Astrocyte (in vitro differentiated cells and primary cell): Measurements from ENCODE around the gene BCL2. TPM values are rescaled to one million over a fixed set of nuclear protein-coding genes. Genes with fewer than 3 reads are reported as not detected.

ENCODE experiments used
- DNase-seq: peaks from one replicate; pipeline ENCODE4 v3.0.0-alpha.2; 2010; ENCODE audit warnings: low read depth
- FAIRE-seq: peaks from 2 replicates; lab custom pipeline; 2011; peaks lifted over from hg19 to GRCh38; lab: Jason Lieb, UNC
- H2AFZ ChIP-seq: 2 replicates; pipeline ENCODE4 v1.6.0; 2012; ENCODE audit warnings: low read depth, low read length, inconsistent platforms
- H3K27ac ChIP-seq: 2 replicates; pipeline ENCODE4 v1.5.1; 2011; ENCODE audit warnings: low read depth, low read length, inconsistent platforms
- H3K27me3 ChIP-seq: 2 replicates; pipeline ENCODE4 v1.6.0; 2011; ENCODE audit warnings: low read length, inconsistent platforms; ENCODE audit not compliant: insufficient read depth
- H3K36me3 ChIP-seq: 2 replicates; pipeline ENCODE4 v1.5.1; 2011; ENCODE audit warnings: low read length, inconsistent platforms; ENCODE audit not compliant: insufficient read depth
- H3K4me1 ChIP-seq: 2 replicates; pipeline ENCODE4 v1.5.1; 2011; ENCODE audit warnings: low read length, inconsistent platforms; ENCODE audit not compliant: insufficient read depth
- H3K4me2 ChIP-seq: 2 replicates; pipeline ENCODE4 v1.6.0; 2012; ENCODE audit warnings: low read length, inconsistent platforms
- H3K4me3 ChIP-seq: 2 replicates; pipeline ENCODE4 v1.5.1; 2011; ENCODE audit warnings: low read depth, mild to moderate bottlenecking, low read length, inconsistent platforms; ENCODE audit not compliant: insufficient read depth
- H3K79me2 ChIP-seq: 2 replicates; pipeline ENCODE4 v1.6.0; 2012; ENCODE audit warnings: mild to moderate bottlenecking, low read length, inconsistent platforms; ENCODE audit not compliant: insufficient read depth
- H3K9ac ChIP-seq: 2 replicates; pipeline ENCODE4 v1.6.0; 2012; ENCODE audit warnings: mild to moderate bottlenecking, low read length, inconsistent platforms
- H3K9me3 ChIP-seq: 2 replicates; pipeline ENCODE4 v1.5.1; 2012; ENCODE audit warnings: low read depth, mild to moderate bottlenecking, low read length, inconsistent platforms; ENCODE audit not compliant: insufficient read depth
- H4K20me1 ChIP-seq: 2 replicates; pipeline ENCODE4 v1.6.0; 2012; ENCODE audit warnings: low read length, inconsistent platforms; ENCODE audit not compliant: insufficient read depth
- H3K27ac Mint-ChIP-seq: one replicate; pipeline ENCODE4 v1.8.0; 2021; ENCODE audit warnings: mild to moderate bottlenecking, mixed read lengths; ENCODE audit not compliant: unreplicated experiment
- H3K27me3 Mint-ChIP-seq: one replicate; pipeline ENCODE4 v1.8.0; 2021; ENCODE audit warnings: low read depth, mixed read lengths; ENCODE audit not compliant: unreplicated experiment
- H3K36me3 Mint-ChIP-seq: one replicate; pipeline ENCODE4 v1.8.0; 2021; ENCODE audit warnings: low read depth, mixed read lengths; ENCODE audit not compliant: unreplicated experiment
- H3K4me1 Mint-ChIP-seq: one replicate; pipeline ENCODE4 v1.8.0; 2021; ENCODE audit warnings: low read depth, mixed read lengths; ENCODE audit not compliant: unreplicated experiment
- H3K4me3 Mint-ChIP-seq: one replicate; pipeline ENCODE4 v1.8.0; 2021; ENCODE audit warnings: mild to moderate bottlenecking, moderate library complexity, mixed read lengths; ENCODE audit not compliant: unreplicated experiment
- H3K9me3 Mint-ChIP-seq: one replicate; pipeline ENCODE4 v1.8.0; 2021; ENCODE audit warnings: mild to moderate bottlenecking, mixed read lengths; ENCODE audit not compliant: unreplicated experiment
- EZH2 ChIP-seq: IDR thresholded peaks from 2 replicates; pipeline ENCODE4 v1.6.1; 2012; ENCODE audit warnings: mild to moderate bottlenecking, low read length, inconsistent platforms; ENCODE audit not compliant: insufficient read depth
- total RNA-seq: library from RNA; stranded (reverse); gene quantifications from 2 replicates; pipeline ENCODE4 v1.2.1, GENCODE V29; 2021
- TF ChIP-seq, protein P1 (sequence below): IDR thresholded peaks from 2 replicates; pipeline ENCODE4 v1.5.1; 2011; ENCODE audit warnings: low read depth, mild to moderate bottlenecking, inconsistent platforms, low read length, moderate library complexity; ENCODE audit not compliant: insufficient read depth

The BCL2 gene
- total RNA-seq, 1 donor from 2014 or later = 1.7 TPM

- no peak overlapping the region for H3K9ac ChIP-seq
- FAIRE-seq (no peak), DNase-seq (no peak)
- no peaks in the 10 kb centered on the region for H3K9me3 ChIP-seq
- H3K27ac Mint-ChIP-seq = no peak overlapping the region
- H3K4me2 ChIP-seq = no peak overlapping the region
- no peaks in the 10 kb centered on the region for H4K20me1 ChIP-seq
- no peak overlapping the region for H3K4me3 ChIP-seq
- H3K27me3 ChIP-seq = no peaks in the 10 kb centered on the region
- no peaks in the 10 kb centered on the region for H3K4me1 ChIP-seq
- H3K79me2 ChIP-seq = no peaks in the 10 kb centered on the region
- TF ChIP-seq, protein P1, sequence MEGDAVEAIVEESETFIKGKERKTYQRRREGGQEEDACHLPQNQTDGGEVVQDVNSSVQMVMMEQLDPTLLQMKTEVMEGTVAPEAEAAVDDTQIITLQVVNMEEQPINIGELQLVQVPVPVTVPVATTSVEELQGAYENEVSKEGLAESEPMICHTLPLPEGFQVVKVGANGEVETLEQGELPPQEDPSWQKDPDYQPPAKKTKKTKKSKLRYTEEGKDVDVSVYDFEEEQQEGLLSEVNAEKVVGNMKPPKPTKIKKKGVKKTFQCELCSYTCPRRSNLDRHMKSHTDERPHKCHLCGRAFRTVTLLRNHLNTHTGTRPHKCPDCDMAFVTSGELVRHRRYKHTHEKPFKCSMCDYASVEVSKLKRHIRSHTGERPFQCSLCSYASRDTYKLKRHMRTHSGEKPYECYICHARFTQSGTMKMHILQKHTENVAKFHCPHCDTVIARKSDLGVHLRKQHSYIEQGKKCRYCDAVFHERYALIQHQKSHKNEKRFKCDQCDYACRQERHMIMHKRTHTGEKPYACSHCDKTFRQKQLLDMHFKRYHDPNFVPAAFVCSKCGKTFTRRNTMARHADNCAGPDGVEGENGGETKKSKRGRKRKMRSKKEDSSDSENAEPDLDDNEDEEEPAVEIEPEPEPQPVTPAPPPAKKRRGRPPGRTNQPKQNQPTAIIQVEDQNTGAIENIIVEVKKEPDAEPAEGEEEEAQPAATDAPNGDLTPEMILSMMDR = no peak
- no peak for TF ChIP-seq EZH2
- H3K27ac ChIP-seq = no peak overlapping the region
- H3K4me1 Mint-ChIP-seq = peaks cover 3% of the 10 kb centered on the region
- peaks cover 7% of the 10 kb centered on the region for H3K9me3 Mint-ChIP-seq
- no peak overlapping the region for H3K4me3 Mint-ChIP-seq
- H3K36me3 Mint-ChIP-seq = no peaks in the 10 kb centered on the region
- H3K36me3 ChIP-seq = no peaks in the 10 kb centered on the region
- no peaks in the 10 kb centered on the region for H3K27me3 Mint-ChIP-seq
- H2AFZ ChIP-seq = no peak overlapping the region
These were observed 94.9 kb downstream of the BCL2 start for GRCh38 chr18:63224630-63225029.

- Histone ChIP-seq H3K36me3 (no peaks in the 10 kb centered on the region), H2AFZ (no peak overlapping the region), H3K4me3 (no peak overlapping the region), H3K4me1 (no peaks in the 10 kb centered on the region), H3K9me3 (no peaks in the 10 kb centered on the region), H3K79me2 (no peaks in the 10 kb centered on the region), H3K9ac (no peak overlapping the region), H3K4me2 (no peak overlapping the region), H4K20me1 (no peaks in the 10 kb centered on the region), H3K27me3 (no peaks in the 10 kb centered on the region), H3K27ac (no peak overlapping the region)
- DNase-seq (no peak), FAIRE-seq (no peak)
- Mint-ChIP-seq H3K4me1 (peaks cover 9% of the 10 kb centered on the region), H3K4me3 (no peak overlapping the region), H3K36me3 (no peaks in the 10 kb centered on the region), H3K27ac (no peak overlapping the region), H3K9me3 (peaks cover 11% of the 10 kb centered on the region), H3K27me3 (no peaks in the 10 kb centered on the region)
- TF ChIP-seq, protein P1 = no peak
- no peak for TF ChIP-seq EZH2
These were observed 95.7 kb downstream of the BCL2 start for GRCh38 chr18:63223837-63224236.

DNA sequence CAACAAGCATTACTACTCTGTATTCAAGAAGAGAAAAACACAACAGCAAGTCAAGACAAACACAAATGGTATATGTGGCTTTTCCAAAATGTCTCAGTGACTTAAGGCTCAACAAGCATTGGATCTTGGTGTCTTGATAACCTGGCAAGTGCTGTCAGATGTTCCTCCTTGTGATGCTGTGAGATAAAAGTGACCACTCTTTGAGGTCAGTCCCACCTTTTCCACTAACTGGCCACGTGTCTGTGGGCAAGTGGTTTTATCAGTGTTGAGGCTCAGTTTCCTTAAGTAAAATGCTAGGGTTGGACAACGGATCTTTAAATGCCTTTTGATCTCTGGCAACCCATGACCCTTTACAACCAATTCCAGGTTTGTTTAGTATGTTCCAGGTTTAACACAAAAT, 98.7 kb downstream of the BCL2 start:
- no peak overlapping the region for H3K27ac ChIP-seq
- FAIRE-seq (peak; percentile 20), DNase-seq (no peak)
- no peaks in the 10 kb centered on the region for H3K4me1 ChIP-seq
- H2AFZ ChIP-seq = no peak overlapping the region
- Mint-ChIP-seq H3K27ac (no peak overlapping the region), H3K27me3 (no peaks in the 10 kb centered on the region), H3K4me1 (peaks cover 9% of the 10 kb centered on the region), H3K36me3 (no peaks in the 10 kb centered on the region), H3K4me3 (no peak overlapping the region), H3K9me3 (peaks cover 13% of the 10 kb centered on the region)
- no peaks in the 10 kb centered on the region for H4K20me1 ChIP-seq
- no peaks in the 10 kb centered on the region for H3K27me3 ChIP-seq
- no peak overlapping the region for H3K4me3 ChIP-seq
- no peak for TF ChIP-seq EZH2
- TF ChIP-seq, protein P1 = no peak
- H3K36me3 ChIP-seq = no peaks in the 10 kb centered on the region
- no peak overlapping the region for H3K9ac ChIP-seq
- no peaks in the 10 kb centered on the region for H3K9me3 ChIP-seq
- no peak overlapping the region for H3K4me2 ChIP-seq
- no peaks in the 10 kb centered on the region for H3K79me2 ChIP-seq
